ENCODE data around the gene AAMDC.
"Not testable (repeated sequence)": the region's sequence is repeated elsewhere in the genome, so short reads cannot be mapped to it uniquely, and the experiment has no call there.

AAMDC gene

DNA sequence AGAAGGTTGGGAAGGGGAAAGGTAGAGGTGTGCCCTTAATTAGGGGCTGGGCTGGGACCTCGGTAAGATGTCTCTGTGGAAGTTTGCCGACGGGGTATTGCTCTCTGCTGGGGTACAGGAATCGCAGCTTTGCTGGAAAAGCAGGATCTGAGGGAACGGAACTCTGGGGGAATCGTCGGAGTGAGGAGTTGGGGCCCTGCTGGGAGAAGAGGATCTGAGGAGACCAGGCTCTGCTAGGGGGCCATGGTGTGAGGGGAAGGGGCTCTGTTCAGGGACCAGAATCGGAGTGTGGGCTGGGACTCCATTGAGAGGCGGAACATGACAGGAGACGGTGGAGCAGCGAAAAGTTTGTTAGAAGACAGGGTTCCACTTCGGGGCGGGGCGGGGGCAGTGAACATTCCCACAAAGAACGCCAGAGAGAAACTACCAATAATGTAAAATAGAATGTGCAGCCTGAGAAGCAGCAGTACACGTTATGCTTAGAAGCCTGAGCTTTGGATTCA lies 456 bp downstream of the AAMDC start:
- no peak for DNase-seq (ENCODE audit: low read depth)

- not testable (repeated sequence) for DNase-seq (ENCODE audit: low read depth)
These were observed 1.2 kb downstream of the AAMDC start for GRCh38 chr11:77822126-77822525.

- no peak for DNase-seq (ENCODE audit: low read depth)
These were observed 2.8 kb downstream of the AAMDC start for GRCh38 chr11:77823775-77824174.

GRCh38 chr11:77828926-77829325 lies 8.0 kb downstream of the AAMDC start:
- DNase-seq (ENCODE audit: low read depth), result no peak

DNA sequence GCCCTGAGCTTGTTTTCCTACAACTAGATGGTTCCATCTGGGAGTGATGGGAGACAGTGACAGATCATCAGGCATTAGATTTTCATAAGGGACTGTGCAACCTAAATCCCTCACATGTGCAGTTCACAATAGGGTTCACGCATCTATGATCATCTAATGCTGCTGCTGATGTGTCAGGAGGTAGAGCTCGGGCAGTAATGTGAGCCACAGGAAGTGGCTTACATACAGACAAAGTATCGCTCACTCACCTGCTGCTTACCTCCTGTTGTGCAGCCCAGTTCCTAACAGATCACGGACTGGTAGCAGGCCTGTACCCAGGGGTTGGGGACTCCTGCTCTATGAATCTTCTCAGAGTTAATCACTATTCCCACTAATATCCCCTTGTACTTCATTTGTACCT lies 12.4 kb downstream of the AAMDC start:
- DNase-seq (ENCODE audit: low read depth), result no peak

- DNase-seq (ENCODE audit: low read depth), result no peak
These were observed 21.6 kb downstream of the AAMDC start for GRCh38 chr11:77842441-77843121.

DNA sequence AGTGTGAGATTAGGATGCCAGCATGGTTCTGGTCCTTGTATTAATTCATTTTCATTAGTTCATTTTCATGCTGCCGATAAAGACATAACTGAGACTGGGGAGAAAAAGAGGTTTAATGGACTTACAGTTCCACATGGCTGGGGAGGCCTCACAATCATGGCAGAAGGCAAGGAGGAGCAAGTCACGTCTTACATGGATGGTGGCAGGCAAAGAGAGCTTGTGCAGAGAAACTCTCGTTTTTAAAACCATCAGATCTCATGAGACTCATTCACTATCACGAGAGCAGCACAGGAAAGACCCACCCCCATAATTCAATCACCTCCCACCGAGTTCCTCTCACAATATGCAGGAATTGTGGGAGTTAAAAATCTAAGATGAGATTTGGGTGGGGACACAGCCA lies 22.8 kb downstream of the AAMDC start:
- DNase-seq (ENCODE audit: low read depth), result not testable (repeated sequence)

GRCh38 chr11:77851503-77851902 lies 30.6 kb downstream of the AAMDC start:
- DNase-seq (ENCODE audit: low read depth), result no peak

- no peak for DNase-seq (ENCODE audit: low read depth)
These were observed 33.9 kb downstream of the AAMDC start for GRCh38 chr11:77854838-77855237.

DNA sequence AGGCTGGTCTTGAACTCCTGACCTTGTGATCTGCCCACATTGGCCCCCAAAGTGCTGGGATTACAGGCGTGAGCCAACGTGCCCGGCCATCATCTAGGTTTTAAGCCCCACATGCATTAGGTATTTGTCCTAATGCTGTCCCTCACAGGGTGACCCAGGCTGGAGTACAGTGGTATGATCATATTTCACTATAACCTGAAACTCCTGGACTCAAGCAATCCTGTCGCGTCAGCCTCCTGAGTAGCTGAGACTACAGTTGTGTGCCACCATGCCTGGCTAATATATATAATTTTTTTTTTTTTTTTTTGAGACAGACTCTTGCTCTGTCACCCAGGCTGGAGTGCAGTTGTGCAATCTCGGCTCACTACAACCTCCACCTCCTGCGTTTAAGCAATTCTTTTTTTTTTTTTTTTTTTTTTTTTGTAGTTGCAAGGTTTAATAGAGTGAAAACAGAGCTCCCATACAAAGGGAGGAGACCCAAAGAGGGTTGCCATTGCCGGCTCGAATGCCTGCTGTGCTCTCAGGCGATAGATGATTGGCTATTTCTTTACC lies 37.0 kb downstream of the AAMDC start:
- DNase-seq (ENCODE audit: low read depth), result not testable (repeated sequence)

DNA sequence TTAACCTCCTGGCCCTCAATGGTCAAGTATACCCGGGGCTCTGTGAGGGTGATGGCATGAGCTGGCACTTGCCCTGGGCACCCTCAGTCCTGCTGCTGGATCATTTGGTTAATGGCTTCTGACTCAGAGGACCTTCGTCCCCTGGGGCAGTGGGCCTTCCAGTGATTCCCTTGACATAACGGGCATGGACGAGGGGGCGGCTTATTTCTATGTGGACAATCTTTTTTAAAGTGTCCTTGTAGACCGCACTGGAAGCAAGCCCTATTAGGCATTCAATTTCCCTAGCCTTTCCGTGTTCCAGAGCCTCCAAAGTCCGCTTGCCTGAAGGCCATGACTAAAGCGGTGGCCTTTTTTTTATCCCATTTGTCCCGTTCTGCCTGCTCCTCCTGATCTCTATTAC lies 40.5 kb downstream of the AAMDC start:
- DNase-seq (ENCODE audit: low read depth), result not testable (repeated sequence)

DNA sequence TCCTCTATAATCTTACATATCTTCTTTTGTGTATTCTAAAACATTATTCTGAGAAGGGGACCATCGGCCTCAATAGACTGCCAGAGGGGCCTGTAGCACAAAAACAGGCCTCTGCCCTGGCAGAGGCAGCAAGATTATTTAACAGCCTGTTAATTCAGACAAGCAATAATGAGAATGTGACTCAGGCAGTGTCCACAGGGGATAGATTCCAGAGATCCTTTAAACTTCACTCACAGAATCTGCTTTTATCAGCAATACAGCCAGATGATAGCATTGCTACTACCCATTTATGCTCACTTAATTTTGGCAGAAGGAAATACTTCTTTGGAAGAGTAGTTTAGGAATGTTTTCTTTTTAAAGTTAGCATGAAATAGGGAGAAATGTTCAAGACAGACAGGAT lies 44.9 kb downstream of the AAMDC start:
- DNase-seq (ENCODE audit: low read depth), result no peak

DNA sequence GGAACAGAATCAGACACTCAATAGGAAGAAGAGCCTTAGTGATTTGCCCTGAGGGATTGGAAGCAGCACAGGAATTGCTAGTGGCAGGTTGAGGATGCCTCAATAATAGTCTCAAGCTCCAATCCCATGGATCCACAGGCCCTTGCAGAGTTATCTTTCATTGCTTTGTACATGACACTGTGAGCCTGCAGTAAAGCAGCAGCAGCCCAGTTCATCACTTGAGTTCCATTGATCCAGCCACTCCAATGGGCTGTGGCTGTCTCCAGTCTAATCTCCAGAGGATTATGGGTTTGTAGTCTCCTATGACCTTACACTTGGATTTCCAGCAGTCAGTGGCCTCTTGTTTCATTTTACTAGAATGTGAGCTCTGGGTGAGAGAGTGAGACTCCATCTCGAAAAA lies 45.4 kb downstream of the AAMDC start:
- DNase-seq (ENCODE audit: low read depth), result no peak

DNA sequence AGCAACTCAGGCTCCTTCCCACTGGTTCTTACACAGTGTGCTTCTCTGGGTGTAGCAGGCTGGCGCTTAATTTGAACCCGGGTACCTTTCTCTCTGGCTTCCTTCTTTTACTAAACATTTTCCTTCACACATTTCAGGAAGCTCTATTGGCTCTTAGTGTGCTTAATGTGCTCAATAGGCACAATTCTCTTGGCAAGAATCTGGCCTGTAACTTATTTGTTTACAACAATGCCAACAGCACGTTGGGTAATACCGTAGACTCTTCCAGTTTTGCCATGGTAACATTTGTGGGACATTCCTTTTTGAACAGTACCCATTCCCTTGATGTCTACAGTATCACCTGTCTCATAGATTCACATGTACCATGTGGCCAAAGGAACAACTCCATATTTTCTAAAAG lies 47.8 kb downstream of the AAMDC start:
- no peak for DNase-seq (ENCODE audit: low read depth)

DNA sequence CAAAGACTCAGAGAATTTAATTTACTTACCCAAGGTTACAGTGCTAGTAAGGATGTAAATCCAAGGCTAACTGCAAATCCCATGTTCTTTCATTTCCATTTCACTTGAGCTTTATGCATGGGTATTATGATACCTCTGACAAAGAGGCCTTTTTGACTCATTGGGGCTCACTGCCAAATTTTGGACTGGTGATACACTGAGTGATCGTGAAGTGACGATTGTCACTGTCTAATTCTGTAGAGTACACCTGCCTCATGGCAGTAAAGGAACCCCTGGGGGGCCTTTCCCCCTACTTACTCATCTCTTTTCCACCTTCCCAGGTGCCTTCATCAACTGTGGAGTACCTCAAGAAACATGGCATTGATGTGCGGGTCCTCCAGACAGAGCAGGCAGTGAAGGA lies 50.9 kb downstream of the AAMDC start:
- no peak for DNase-seq (ENCODE audit: low read depth)

DNA sequence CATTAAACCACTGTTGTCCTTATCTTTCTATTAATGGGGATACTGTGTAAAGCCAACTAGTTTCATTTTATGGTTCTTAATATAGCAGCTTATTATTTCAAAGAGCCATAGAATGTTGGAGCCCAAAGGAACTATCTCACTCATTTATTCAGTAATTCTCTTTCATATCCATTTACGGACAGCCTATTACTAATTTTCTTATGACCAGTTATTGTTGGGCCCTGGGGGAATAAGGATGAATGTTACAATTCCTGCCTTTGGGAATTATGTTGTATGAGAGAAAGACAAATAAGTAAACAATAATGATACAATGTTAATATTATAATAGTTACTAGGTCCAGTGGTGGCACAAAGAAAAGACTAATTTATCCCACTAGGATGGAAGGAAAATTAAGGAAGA lies 52.4 kb downstream of the AAMDC start:
- DNase-seq (ENCODE audit: low read depth), result no peak

DNA sequence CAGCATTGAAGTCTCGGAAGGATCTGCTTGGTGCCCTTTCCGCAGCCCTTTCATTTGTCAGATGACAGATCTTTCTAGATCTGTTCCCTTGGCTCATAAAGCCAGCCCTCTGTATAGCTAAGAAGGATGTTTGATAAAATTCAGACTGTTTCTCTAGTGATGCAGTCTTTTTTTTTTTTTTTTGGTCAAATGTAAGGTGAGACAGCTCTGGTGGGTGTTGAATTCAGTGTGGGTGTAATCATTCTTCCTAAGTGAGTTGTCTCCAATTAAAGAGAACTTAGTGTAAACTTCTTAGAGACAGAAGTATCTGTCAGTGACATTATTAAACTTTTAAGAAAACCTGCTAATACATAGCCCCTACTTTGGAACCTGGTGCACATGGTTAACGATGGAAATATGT lies 53.3 kb downstream of the AAMDC start:
- no peak for DNase-seq (ENCODE audit: low read depth)

- DNase-seq (ENCODE audit: low read depth), result no peak
These were observed 55.1 kb downstream of the AAMDC start for GRCh38 chr11:77876045-77876444.

GRCh38 chr11:77878247-77878646 lies 57.3 kb downstream of the AAMDC start:
- not testable (repeated sequence) for DNase-seq (ENCODE audit: low read depth)

DNA sequence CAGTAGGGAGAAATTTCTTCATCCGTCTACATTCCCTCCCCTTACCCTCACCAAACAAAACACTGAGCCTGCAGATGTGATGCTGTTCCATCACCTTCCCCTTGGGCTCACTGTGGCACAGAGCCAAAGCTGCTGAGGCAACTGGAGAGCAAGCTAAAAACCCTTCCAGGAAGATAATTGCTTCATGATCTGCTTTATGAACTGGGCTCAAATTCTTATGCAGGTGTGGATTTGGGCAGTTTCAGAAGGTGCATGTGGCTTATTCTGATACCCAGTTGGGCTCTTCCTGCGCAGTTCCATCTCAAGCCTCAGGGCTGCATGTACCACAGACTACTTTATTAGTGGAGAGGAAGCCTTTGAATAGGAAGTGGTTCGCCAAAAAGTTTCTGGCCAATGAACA lies 58.3 kb downstream of the AAMDC start:
- DNase-seq (ENCODE audit: low read depth), result no peak

- DNase-seq (ENCODE audit: low read depth), result no peak
These were observed 61.5 kb downstream of the AAMDC start for GRCh38 chr11:77882396-77882795.

DNA sequence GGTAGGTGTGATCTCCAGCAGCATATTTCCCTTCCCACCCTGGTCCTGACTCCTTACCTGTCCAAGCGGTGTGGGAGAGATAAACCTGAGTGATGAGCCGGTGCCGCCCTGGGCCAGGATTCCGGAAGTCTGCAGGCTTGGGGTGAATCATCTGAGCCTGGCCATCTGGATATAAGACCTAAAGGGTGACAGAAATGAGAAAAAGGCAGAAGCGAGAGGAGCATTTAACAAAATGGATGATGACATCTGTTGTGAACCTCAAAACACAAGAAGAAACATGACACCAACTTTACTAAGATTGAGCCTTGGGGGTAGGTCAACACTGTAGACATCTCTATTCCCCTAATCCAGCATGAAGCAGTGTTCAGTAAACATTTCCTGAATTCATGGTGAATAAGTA lies 62.8 kb downstream of the AAMDC start:
- no peak for DNase-seq (ENCODE audit: low read depth)

DNA sequence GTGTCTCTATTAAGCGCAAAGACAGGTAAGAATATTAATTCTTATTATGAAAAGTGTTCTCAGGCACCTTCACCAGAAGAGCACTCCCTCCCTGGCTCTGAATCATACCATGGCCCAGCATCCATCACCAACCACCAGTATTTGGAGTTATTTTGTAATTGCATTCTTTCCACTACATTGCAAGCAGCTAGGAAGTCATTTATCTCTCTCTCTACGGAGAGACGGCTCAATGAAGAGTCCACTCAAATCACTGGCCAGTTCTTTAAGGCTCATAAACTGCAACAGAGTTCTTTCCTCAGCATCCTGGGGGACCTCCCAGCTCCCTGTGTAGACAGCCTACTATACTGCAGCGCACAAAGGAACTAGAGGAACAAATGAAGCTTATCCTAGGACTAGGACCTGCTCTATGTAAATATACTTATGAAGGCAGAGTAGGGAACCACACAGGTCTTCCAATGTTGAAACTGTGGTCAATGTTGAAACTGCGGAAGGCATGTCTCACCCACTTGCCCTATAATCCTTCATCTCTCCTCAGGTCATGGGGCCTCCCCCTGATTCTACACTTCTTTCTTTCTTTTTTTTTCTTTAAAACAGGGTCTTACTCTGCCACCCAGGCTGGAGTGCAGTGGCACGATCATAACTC lies 63.4 kb downstream of the AAMDC start:
- DNase-seq (ENCODE audit: low read depth), result no peak

DNA sequence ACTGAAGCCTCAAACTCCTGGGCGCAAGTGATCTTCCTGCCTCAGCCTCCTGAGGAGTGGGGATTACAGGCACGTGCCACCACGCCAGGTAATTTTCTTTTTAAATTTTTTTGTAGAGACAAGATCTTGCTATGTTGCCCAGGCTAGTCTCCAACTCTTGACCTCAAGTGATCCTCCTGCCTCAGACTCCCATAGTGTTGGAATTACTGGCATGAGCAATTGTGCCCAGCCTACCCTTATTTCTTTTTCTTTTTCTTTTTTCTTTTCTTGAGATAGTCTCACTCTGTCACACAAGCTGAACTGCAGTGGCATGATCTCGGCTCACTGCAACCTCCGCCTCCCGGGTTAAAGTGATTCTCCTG lies 63.9 kb downstream of the AAMDC start:
- no peak for DNase-seq (ENCODE audit: low read depth)
